Activated CD8-positive, alpha-beta T cell treated with anti-CD3 and anti-CD28 coated beads for 36 hours (primary cell): ENCODE data around the gene LRRC47. TPM values are rescaled to one million over a fixed set of nuclear protein-coding genes. Genes with fewer than 3 reads are reported as not detected.

Experiments used
- ATAC-seq: fragments of 200-7000 bp; cut with Tn5 transposase; one replicate; pipeline ENCODE4 v1.10.0; 2021; ENCODE audit warnings: mild to moderate bottlenecking, moderate library complexity
- CTCF ChIA-PET: fragments of 350-600 bp; sonication (Branson Sonifier 250); formaldehyde crosslinking; loops from one replicate; lab custom pipeline; 2021; ENCODE audit warnings: antibody characterized with exemption; lab: Charles Lee
- POLR2A ChIA-PET: fragments of 350-600 bp; sonication (Branson Sonifier 250); formaldehyde crosslinking; loops from one replicate; lab custom pipeline; 2021; ENCODE audit warnings: antibody characterized with exemption; lab: Charles Lee
- DNase-seq: peaks from one replicate; pipeline ENCODE4 v3.0.0-alpha.2; 2020
- H3K27ac Mint-ChIP-seq: one replicate; pipeline ENCODE4 v1.8.0; 2021; ENCODE audit warnings: mild to moderate bottlenecking, mixed read lengths
- H3K27me3 Mint-ChIP-seq: one replicate; pipeline ENCODE4 v1.8.0; 2021; ENCODE audit warnings: mixed read lengths
- H3K36me3 Mint-ChIP-seq: one replicate; pipeline ENCODE4 v1.8.0; 2021; ENCODE audit warnings: low read depth, mixed read lengths
- H3K4me1 Mint-ChIP-seq: one replicate; pipeline ENCODE4 v1.8.0; 2021; ENCODE audit warnings: low read depth, mixed read lengths
- H3K4me3 Mint-ChIP-seq: one replicate; pipeline ENCODE4 v1.8.0; 2021; ENCODE audit warnings: mild to moderate bottlenecking, moderate library complexity, mixed read lengths
- H3K9me3 Mint-ChIP-seq: one replicate; pipeline ENCODE4 v1.8.0; 2021; ENCODE audit warnings: mixed read lengths
- intact Hi-C: fragments of 100-400 bp; cut with micrococcal nuclease; formaldehyde crosslinking; loops from one replicate; pipeline ENCODE4 v1.10.0; 2022
- total RNA-seq, 2 experiments: library from RNA; stranded (reverse); gene quantifications; one replicate each; pipeline ENCODE4 v1.2.3, GENCODE V29; 2021
- TF ChIP-seq, protein P1 (sequence below): fragments of 200-600 bp; IDR thresholded peaks from one replicate; pipeline ENCODE4 v1.8.0; 2022; ENCODE audit warnings: antibody characterized with exemption, mild to moderate bottlenecking

LRRC47 gene
- total RNA-seq, 2 experiments from 2014 or later = 32.6 to 33.1 TPM

- TF ChIP-seq, protein P1, sequence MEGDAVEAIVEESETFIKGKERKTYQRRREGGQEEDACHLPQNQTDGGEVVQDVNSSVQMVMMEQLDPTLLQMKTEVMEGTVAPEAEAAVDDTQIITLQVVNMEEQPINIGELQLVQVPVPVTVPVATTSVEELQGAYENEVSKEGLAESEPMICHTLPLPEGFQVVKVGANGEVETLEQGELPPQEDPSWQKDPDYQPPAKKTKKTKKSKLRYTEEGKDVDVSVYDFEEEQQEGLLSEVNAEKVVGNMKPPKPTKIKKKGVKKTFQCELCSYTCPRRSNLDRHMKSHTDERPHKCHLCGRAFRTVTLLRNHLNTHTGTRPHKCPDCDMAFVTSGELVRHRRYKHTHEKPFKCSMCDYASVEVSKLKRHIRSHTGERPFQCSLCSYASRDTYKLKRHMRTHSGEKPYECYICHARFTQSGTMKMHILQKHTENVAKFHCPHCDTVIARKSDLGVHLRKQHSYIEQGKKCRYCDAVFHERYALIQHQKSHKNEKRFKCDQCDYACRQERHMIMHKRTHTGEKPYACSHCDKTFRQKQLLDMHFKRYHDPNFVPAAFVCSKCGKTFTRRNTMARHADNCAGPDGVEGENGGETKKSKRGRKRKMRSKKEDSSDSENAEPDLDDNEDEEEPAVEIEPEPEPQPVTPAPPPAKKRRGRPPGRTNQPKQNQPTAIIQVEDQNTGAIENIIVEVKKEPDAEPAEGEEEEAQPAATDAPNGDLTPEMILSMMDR = no peak
- ChIA-PET POLR2A (interaction anchor here (0.6 kb wide), 1 partner anchor 70 kb away, joined by 3 read pairs; no protein-coding TSS in a partner anchor), CTCF (interaction anchor here (1.5 kb wide), 2 partner anchors 26 to 27 kb away, joined by 3 to 5 read pairs; no protein-coding TSS in a partner anchor)
- ATAC-seq (no peak), DNase-seq (no peak)
- Mint-ChIP-seq H3K4me3 (no peak overlapping the region), H3K27ac (no peak overlapping the region), H3K9me3 (no peaks in the 10 kb centered on the region), H3K27me3 (peaks cover 21% of the 10 kb centered on the region), H3K36me3 (peaks cover 3% of the 10 kb centered on the region), H3K4me1 (peaks cover 20% of the 10 kb centered on the region)
- intact Hi-C loops = no loop called here
These were observed 3.8 kb upstream of the LRRC47 start for GRCh38 chr1:3799976-3800685.

DNA sequence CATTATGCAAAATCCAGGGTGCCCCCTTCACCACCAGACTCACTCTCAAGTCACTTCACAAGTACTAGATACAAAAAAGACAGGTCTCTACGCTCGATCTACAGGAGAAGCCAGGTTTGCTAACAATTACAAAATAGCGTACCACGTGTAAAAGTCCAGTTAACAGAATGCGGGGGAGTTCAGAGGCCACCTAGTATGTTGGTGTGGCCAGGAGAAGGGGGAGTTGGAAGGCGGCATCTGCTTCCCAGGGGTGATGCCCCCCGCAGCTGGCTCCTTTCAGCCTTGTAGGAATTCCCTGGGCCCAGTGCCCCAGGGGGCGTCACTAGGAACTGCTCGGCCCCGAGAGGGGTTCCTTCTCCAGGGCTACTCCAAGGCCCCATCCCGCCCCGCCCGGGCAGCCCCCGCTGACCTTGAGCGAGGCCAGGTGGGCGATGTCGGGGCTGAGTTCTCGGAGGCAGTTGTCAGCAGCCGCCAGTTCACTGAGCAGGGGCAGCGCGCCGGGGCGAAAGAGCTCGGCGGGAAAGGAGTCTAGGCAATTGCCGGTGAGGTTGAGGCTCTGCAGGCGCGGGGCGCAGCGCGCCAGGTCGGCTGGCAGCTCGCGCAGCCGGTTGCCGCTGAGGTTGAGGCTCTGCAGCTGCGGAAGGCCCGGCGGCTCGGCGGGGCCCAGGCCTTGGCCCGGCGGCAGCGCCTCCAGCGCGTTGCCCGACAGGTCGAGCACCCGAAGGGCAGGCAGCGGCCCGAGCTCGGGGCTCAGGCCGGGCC lies 664 bp downstream of the LRRC47 start:
- ATAC-seq (peak; percentile 11), DNase-seq (no peak)
- no peaks in the 10 kb centered on the region for H3K9me3 Mint-ChIP-seq
- peak overlapping the region; percentile 81 for H3K4me3 Mint-ChIP-seq
- H3K4me1 Mint-ChIP-seq = peaks cover 35% of the 10 kb centered on the region
- TF ChIP-seq, protein P1 = no peak
- ChIA-PET CTCF (interaction anchor here (0.8 to 1.9 kb wide), 4 partner anchors 13 to 104 kb away, joined by 3 to 12 read pairs (median 4); partner anchors contain the start of gene C1orf174), POLR2A (interaction anchor here (0.7 to 3.0 kb wide), 5 partner anchors 9 to 27 kb away, joined by 3 to 19 read pairs (median 4); no protein-coding TSS in a partner anchor)
- H3K27ac Mint-ChIP-seq = peak overlapping the region; percentile 50
- intact Hi-C loops = no loop called here
- H3K27me3 Mint-ChIP-seq = peaks cover 2% of the 10 kb centered on the region
- peaks cover 7% of the 10 kb centered on the region for H3K36me3 Mint-ChIP-seq

GRCh38 chr1:3790952-3791351 lies 5.3 kb downstream of the LRRC47 start:
- Mint-ChIP-seq H3K36me3 (peaks cover 14% of the 10 kb centered on the region), H3K4me1 (peaks cover 40% of the 10 kb centered on the region), H3K27ac (no peak overlapping the region), H3K27me3 (no peaks in the 10 kb centered on the region), H3K9me3 (no peaks in the 10 kb centered on the region), H3K4me3 (no peak overlapping the region)
- ChIA-PET POLR2A (no interaction called here), CTCF (no interaction called here)
- intact Hi-C loops = no loop called here
- TF ChIP-seq, protein P1 = no peak
- DNase-seq (no peak), ATAC-seq (no peak)

DNA sequence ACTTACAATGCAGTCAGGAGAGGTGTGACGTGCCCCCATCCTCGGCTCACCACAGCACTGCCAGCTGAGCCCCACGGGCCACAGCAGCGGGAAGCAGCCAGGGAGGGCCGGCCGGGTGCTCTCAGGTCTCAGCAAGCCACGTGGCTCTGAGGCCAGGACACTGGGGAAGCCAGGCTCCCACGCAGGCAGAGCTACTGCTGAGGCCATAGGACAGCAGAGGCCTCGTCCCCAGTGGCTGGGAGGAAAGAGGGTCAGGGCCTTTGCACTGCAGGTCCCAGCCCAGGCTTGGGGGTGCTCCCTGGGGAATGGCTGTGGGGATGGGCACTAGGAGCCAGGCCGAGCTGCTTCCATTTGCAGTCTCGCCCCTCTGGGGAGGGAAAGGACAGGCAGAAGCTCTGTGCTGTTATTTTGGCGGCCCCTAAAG lies 5.8 kb downstream of the LRRC47 start:
- Mint-ChIP-seq H3K4me3 (no peak overlapping the region), H3K27me3 (no peaks in the 10 kb centered on the region), H3K9me3 (no peaks in the 10 kb centered on the region), H3K27ac (no peak overlapping the region), H3K36me3 (peaks cover 15% of the 10 kb centered on the region), H3K4me1 (peaks cover 40% of the 10 kb centered on the region)
- ChIA-PET POLR2A (no interaction called here), CTCF (no interaction called here)
- no peak for ATAC-seq
- intact Hi-C loops = no loop called here
- no peak for DNase-seq
- TF ChIP-seq, protein P1 = no peak
